ENCODE results near the gene MIOX.

The MIOX gene

DNA sequence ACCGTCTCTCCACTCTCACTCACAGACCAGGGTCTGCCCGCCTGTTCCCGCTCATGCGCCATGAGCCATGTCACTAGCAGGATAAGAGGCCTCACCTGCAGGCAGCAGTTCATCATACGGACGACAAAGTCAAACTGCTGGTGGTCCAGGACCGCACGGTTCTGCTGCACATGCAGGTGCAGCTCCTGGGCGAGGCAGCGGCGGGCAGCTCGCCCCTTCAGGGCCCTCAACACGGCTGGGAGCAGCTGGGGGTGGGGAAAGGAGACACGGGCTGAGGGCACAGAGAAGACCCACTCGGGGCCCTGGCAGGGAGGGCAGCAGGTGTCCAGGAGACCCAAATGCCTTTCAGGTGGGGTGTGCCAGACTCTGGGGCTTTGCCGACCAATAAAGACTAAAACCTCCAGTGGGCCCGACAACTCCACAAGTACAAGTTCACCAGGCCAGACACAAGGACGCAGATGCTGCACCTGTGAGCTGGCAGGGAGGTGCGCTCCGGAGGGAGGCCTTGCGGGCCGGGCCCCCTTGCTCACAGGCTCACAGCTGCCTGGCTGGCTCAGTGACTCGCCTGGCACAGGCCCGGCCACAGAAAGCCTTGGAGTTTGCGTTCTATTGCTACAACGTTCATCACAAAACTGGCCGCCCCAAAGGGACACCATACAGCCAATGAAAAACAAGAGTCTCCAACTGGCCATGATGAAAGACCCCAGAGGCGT, 23.3 kb upstream of the MIOX start:
- H3K36me3 ChIP-seq = peaks cover 100% of the 10 kb centered on the region
- no peaks in the 10 kb centered on the region for H3K4me1 ChIP-seq (ENCODE audit: control insufficient read depth in 1 of 2, insufficient read depth in 1 of 2, low read depth in 1 of 2, low read length in 1 of 2)
- H3K9me3 ChIP-seq = no peaks in the 10 kb centered on the region
- no peak overlapping the region for H3K27ac ChIP-seq
- H3K4me3 ChIP-seq (ENCODE audit: low read depth in 1 of 2, low read length in 1 of 2) = no peak overlapping the region
- TF ChIP-seq, protein P1, sequence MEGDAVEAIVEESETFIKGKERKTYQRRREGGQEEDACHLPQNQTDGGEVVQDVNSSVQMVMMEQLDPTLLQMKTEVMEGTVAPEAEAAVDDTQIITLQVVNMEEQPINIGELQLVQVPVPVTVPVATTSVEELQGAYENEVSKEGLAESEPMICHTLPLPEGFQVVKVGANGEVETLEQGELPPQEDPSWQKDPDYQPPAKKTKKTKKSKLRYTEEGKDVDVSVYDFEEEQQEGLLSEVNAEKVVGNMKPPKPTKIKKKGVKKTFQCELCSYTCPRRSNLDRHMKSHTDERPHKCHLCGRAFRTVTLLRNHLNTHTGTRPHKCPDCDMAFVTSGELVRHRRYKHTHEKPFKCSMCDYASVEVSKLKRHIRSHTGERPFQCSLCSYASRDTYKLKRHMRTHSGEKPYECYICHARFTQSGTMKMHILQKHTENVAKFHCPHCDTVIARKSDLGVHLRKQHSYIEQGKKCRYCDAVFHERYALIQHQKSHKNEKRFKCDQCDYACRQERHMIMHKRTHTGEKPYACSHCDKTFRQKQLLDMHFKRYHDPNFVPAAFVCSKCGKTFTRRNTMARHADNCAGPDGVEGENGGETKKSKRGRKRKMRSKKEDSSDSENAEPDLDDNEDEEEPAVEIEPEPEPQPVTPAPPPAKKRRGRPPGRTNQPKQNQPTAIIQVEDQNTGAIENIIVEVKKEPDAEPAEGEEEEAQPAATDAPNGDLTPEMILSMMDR (IDR thresholded peaks at IDR 0.05) = no peak
- H3K27me3 ChIP-seq = no peaks in the 10 kb centered on the region

DNA sequence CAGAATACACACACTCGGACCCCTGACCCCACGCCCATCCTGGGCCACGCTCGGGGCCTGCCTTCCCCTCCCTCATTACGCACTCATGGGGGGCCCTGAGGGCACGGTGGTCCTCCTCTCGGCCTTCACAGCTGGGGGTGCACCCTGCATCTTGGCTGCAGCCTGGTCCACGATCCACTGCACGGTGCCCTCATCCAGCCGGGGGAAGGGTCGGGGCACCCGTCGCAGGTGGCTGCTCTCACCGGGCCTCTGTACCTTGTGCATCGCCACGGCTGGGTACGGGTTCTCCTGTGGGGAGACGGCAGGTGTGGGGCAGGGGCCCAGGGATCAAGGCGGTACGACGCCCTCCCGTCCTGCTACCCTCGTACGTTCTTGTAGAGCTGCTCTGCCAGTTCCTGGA, 22.2 kb upstream of the MIOX start:
- Histone ChIP-seq H3K27ac (no peak overlapping the region), H3K36me3 (peaks cover 90% of the 10 kb centered on the region), H3K27me3 (no peaks in the 10 kb centered on the region), H3K9me3 (no peaks in the 10 kb centered on the region), H3K4me3 (ENCODE audit: low read depth in 1 of 2, low read length in 1 of 2) (no peak overlapping the region), H3K4me1 (ENCODE audit: control insufficient read depth in 1 of 2, insufficient read depth in 1 of 2, low read depth in 1 of 2, low read length in 1 of 2) (peaks cover 0 to under 1% of the 10 kb centered on the region in 2 experiments)
- TF ChIP-seq, protein P1 (IDR thresholded peaks at IDR 0.05) = no peak

DNA sequence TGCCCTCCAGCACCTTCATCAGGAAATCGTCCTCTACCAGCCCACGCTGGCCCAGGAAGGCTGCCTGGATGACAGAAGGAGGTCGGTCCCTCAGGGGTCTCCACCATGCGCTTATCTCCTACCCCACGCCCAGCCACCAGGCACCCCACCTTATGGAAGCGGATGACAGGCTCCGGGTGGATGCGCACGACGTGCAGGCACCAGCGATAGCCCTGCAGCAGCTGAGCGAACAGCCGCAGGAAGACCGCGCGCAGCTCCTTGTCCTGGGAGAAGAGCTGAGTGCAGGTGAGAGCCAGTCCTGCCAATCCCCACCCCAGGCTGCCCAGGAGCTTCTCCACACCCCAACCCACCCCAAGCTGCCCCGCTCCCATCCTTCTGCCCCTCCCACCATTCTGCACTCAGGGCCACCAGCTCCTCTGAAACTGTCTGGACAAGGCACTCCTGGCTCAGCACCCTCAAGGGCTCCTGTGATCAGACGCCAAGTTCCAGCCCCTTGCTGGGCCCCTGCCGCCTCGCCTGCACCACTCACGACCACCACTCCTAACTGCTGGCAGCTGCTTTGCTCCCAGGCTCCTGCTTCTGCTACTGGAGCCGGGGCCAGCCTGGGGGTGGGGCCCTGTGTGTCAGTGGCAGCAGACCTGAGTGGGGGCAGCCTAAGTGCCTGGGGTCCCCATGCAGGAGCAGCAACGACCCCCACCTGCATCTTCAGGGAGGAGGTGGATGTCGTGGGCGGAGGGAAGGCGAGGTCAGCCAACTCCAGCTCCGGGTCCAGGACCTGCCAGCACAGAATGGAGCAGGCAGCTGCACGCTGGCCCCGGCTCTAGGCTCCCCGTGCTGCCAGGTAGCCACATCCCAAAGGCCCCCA, 21.4 kb upstream of the MIOX start:
- TF ChIP-seq, protein P1 (IDR thresholded peaks at IDR 0.05) = no peak
- Histone ChIP-seq H3K36me3 (peaks cover 81% of the 10 kb centered on the region), H3K4me1 (ENCODE audit: control insufficient read depth in 1 of 2, insufficient read depth in 1 of 2, low read depth in 1 of 2, low read length in 1 of 2) (peaks cover 7 to 9% of the 10 kb centered on the region in 2 experiments), H3K27ac (no peak overlapping the region), H3K27me3 (no peaks in the 10 kb centered on the region), H3K9me3 (no peaks in the 10 kb centered on the region), H3K4me3 (ENCODE audit: low read depth in 1 of 2, low read length in 1 of 2) (no peak overlapping the region)

DNA sequence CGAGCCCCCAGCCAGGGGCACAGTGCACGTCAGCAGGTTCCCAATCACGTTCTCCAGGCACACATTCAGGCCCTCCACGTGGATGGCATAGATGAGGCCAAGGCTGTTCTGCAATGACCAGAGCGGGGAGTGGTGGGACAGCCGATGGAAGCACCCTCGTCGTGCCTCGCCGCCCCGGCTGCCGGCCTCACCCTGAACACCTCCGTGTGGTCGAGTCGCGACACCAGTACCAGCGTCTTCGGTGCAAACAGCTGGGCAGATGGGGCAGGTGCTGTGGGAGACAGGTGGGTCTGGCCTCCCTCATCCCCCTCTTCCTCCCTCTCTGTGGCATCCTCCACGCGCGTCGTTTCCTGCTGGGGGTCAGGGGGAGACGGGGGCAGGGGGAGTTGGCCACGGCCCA, 19.3 kb upstream of the MIOX start:
- TF ChIP-seq, protein P1 (IDR thresholded peaks at IDR 0.05) = no peak
- H3K4me3 ChIP-seq (ENCODE audit: low read depth in 1 of 2, low read length in 1 of 2) = no peak overlapping the region
- peaks cover 11 to 24% of the 10 kb centered on the region in 2 experiments for H3K4me1 ChIP-seq (ENCODE audit: control insufficient read depth in 1 of 2, insufficient read depth in 1 of 2, low read depth in 1 of 2, low read length in 1 of 2)
- H3K36me3 ChIP-seq = peaks cover 61% of the 10 kb centered on the region
- no peaks in the 10 kb centered on the region for H3K27me3 ChIP-seq
- H3K27ac ChIP-seq = no peak overlapping the region
- no peaks in the 10 kb centered on the region for H3K9me3 ChIP-seq

DNA sequence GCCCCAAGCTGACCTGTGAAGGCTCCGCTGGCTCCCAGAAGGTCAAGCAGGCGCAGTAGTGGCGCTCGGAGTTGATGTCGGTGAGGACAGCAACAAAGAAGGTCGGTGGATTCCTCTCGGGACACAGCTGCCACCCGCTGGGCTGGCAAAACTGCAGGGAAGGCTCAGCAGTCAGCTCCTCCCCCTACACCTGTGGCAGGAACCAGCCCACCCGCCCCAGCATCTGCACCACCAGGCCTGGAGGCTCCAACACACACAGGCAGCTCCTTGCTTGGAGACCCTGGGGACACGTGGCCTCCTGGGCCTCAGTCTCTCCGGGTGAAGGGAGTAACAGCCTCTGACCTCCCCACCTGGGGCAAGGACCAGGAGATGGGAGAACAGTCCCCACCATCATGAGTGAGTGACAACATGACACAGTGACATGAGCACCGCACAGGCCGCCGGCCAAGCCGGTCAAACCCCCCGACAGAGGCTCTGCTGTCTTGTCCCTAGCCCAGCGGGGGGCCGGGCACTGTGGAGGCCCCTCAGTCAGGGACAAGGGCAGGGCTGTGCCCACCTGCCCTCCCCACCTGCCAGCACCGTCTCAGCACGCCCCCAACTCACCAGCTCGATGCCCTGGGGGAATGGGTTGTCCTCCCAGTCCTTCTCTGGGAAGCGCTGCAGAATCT, 18.8 kb upstream of the MIOX start:
- Histone ChIP-seq H3K4me1 (ENCODE audit: control insufficient read depth in 1 of 2, insufficient read depth in 1 of 2, low read depth in 1 of 2, low read length in 1 of 2) (peaks cover 14 to 27% of the 10 kb centered on the region in 2 experiments), H3K4me3 (ENCODE audit: low read depth in 1 of 2, low read length in 1 of 2) (no peak overlapping the region), H3K9me3 (no peaks in the 10 kb centered on the region), H3K36me3 (peaks cover 58% of the 10 kb centered on the region), H3K27ac (no peak overlapping the region), H3K27me3 (no peaks in the 10 kb centered on the region)
- TF ChIP-seq, protein P1 (IDR thresholded peaks at IDR 0.05) = no peak

Measured in neutrophil (primary cell).